NCI-H2227 treated with DMSO at 0.1 percent for 48 hours (cell line): Measurements from ENCODE around the gene SH2B3.

ENCODE experiments used
- DNase-seq: peaks from one replicate; lab custom pipeline; 2025; lab: John Stamatoyannopoulos, UW

SH2B3 gene

DNA sequence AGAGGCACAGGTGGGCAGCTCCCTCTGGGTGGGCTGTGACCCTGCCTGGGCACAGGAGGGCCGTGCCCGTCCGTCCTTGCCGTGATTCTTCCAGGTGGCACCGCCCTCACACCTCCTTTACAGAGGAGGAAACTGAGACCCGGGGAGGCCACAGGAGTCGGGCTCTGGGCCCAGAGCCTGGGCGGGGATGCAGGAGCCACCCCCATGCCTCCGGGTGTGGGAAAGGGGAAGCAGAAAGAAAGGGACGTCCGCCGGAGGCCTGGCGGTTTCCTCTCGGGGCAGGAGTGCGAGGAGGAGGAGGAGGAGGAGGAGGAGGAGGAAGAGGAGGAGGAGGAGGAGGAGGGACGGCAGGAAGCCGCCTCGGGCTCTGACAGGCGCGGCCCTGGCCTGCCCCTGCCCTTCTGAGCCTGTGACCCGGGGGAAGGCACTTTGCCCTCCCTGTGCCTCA, 23.0 kb downstream of the SH2B3 start:
- no peak for DNase-seq

- no peak for DNase-seq
These were observed 24.2 kb downstream of the SH2B3 start for GRCh38 chr12:111429828-111430432.

- DNase-seq, result no peak
These were observed 25.0 kb downstream of the SH2B3 start for GRCh38 chr12:111430433-111431353.

GRCh38 chr12:111431772-111432171, 26.0 kb downstream of the SH2B3 start:
- no peak for DNase-seq

- DNase-seq, result no peak
These were observed 28.3 kb downstream of the SH2B3 start for GRCh38 chr12:111434049-111434448.

DNA sequence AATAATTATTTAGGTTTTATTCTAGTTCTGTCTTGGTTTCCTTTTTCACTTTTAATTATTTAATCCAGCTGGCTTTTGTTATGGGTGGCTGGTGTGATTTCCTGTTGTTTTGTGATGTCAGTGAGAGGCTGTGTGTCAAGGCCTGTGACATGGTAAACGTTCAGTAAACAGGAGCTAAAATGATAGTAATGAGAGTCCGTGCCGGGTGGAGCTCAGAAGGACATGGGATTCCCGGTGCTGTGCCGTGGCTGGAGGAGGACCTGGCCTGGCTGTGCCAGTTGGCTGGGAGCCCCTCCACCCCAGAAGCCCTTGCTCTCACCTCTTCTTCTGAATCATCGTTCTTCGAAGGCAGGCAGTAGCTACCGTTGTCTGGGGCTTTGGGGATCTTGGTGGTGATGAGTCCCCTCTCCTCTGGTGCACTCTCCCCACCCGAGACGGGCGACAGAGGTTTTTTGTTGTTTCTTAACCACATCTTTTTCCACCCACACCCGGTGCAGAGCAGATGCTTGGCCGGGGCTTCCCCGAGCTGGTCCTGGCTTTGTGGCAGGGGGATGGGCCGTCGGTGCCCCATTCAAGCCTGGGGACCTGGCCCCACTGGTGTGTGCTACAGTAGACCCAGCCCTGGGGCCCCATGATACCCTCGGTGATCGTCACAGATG, 29.1 kb downstream of the SH2B3 start:
- DNase-seq, result no peak

DNA sequence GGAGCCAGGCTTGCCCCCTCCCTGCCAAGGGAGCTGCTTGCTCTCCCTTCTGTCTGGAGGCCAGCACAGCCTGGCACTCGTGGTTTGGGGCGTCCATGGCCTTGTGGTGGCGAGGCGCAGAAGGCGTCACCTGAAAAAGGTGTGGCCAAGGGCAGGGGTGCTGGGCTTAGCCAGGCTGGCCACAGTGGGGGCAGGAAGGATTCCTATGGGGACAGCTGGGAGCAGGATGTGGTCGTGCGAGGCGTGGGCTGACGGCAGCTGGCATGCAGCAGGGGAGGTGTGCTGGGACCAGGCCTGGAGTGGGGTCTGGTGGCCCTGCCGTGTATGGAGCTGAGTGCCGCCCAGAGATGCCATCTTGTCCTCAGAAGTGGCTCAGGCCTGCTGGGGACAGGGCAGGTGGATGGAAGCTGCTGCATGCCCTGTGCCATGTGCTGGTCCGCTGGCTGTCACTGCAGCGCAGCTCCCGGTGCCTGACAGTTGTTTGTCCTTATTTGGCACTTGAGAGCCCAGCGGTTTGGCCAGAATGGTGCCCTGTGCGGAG, 30.0 kb downstream of the SH2B3 start:
- no peak for DNase-seq

DNA sequence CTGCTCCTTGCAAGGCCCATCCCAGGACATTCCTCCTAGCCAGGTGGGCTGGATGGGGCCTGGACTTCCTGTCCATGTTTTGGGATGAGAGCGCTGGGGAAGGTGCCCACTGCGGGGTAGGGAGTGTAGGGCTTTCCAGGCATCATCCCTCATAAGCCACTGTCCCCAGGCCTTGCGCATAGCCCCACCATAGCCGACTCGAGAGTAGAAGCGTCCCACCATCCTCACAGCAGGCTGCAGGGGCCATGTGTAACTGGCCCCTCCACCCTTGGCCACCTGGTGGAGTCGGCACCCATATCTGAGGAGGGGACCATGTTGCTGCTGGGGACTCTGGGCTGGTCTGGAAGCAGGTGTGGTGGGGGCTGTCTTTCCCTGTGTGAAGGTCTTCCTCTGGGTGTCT, 30.5 kb downstream of the SH2B3 start:
- DNase-seq, result no peak

DNA sequence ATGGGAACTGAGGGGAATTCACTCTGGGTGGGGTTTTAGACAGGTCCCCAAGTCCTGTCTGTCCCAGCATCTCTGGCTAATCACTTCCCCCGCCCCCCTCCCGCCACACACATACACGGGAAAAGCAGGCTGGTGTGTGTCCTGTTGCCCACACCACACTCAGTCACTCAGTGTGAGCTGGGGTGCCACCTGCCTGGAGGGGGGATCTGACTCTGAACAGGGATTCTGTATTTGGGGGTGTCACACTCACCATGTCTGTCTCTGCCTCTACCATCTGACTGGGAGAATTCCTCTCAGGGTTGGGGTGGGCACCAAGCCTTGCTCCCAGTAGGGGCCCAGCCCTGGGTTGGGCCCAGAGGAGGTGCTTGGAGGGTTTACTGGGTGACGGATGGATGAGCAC, 31.1 kb downstream of the SH2B3 start:
- no peak for DNase-seq

DNA sequence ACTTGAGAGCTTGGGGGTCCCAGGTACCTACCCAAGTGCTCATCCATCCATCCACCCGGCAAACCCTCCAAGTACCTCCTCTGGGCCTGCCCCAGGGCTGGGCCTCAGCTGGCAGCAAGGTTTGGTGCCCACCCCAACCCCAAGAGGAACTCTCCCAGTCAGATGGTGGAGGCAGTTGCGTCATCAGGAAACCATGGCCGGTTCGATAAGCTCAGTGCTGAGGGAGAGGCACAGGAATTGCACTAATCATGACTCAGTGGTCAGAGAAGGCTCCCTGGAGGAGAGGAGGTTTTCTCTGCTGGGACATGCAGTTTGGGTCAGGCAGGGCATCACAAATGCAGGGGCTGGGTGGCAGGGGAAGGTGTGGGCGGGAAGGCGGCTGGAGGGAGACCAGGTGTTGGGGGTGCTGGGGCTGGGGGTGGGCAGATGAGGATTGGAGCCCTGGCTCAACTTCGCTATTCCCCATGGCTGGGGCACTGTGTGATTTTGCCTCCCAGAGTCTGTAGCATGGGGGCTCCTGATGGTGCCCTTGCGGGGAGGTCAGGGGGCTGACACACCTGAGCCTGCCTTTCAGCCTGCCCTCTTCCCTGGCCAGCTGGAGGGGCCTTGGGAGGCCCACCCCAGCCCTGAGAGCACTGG, 32.2 kb downstream of the SH2B3 start:
- no peak for DNase-seq

DNA sequence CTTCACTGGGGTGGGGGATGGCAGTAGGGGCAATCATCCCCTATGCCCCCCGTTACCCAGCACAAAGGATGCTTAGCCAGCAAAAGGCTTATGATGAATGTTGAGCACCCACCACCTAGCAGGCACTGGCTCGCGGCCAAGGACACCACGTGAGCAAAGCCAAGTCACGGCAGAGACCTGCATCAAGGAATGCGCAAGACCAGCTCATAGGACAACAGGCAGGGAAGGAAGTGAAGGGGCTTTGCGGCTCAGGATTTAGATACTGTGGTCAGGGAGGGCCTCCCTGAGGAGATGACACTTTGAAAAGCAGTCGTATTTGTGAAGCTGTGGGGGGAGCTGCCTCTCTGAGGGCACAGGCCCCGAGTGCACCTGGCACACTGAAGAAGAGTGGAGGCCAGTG, 32.8 kb downstream of the SH2B3 start:
- DNase-seq, result peak; percentile 21

DNA sequence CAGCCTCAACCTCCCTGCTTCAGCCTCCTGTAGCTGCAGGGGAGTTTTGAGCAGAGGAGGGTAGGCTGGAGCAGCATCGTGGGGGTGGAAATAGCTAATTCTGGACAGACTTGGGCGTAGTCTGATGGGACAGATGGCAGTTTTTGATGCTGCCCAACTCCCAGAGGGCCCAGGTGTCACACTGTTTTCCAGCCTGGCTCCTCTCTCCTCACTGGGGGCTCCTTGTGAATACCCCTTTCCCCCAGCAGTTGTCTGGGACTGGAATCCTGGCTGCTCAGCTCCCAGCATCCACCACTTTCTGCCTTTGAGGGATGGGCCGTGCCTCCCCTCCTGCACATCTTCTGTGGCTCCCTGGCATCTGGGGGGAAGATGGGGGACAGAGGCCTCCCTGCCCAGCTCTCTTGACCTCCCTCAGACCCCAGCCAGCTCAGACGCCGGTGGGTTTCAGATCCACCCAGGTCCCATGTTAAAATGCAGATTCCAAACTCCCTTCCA, 34.0 kb downstream of the SH2B3 start:
- DNase-seq, result no peak

DNA sequence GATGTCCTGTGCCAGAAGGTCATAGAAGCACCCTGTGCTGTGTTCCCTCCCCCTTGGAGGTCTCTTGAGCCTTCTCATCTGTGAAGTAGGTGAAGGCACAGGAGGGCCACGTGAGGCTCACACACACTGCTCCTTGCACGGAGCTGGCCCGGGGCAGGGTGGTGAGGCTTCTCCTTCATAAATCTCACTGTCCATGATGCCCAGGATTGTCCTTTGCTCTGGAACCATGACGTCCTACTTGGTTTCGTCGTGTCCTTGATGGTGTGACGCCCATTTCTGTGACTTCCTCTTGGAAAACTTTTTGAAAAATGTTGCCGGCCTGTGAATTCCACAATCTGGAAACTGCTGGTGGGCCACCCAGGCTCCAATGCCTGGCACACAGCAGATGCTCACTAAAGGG, 34.4 kb downstream of the SH2B3 start:
- no peak for DNase-seq

DNA sequence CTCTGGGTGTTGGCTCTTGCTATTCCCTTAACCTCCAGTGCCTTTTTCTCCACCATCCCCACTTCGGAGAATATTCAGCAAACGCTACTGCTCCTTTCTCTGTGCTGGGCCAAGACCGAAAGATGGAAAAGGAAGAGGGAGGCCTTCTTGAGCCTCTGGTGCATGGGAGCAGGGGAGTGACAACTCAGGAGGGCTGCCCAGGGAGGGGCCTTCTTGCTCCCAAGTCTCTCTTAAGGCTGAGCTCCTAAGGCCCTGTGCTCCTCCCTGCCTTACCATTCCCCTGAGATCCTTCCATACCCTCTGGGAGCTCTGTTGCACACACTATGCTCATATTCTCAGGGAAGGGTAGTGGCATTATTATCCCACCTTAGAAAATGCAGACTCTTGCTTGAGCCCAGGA, 34.9 kb downstream of the SH2B3 start:
- DNase-seq, result no peak

DNA sequence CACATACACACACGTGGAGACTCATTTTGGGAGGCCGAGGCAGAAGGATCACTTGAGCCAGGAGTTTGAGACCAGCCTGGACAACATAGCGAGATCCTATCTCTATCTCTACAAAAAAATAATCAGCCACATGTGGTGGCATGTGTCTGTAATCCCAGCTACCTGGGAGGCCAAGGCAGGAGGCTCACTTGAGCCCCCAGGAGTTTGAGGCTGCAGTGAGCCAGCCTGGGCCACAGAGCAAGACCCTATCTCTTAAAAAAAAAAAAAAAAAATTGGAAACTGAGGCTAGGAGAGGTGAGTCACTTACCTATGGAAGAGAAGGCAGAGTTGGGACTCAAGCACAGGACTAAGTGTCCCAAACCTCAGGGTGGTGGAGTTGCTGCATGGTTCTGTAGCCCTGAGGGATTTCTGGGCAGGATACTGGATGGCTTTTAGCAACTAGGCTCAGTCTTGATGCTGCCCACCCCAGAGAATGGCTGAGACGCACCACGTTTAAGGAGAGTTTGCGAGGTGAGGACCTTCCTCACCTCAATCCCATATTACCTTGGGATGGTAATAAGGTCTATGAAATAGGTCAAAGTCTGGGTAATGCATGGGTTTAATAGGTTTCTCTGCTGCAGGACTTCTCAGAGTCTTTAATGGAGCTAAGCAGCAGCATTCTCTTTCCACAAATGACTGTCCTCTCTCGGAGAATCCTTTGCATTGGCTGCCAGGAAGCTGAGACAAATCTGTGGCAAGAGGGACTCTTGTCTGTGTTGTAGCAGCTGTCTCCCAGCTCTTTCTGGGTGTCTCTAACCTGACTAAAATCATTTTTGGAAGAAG, 35.6 kb downstream of the SH2B3 start:
- DNase-seq, result no peak

DNA sequence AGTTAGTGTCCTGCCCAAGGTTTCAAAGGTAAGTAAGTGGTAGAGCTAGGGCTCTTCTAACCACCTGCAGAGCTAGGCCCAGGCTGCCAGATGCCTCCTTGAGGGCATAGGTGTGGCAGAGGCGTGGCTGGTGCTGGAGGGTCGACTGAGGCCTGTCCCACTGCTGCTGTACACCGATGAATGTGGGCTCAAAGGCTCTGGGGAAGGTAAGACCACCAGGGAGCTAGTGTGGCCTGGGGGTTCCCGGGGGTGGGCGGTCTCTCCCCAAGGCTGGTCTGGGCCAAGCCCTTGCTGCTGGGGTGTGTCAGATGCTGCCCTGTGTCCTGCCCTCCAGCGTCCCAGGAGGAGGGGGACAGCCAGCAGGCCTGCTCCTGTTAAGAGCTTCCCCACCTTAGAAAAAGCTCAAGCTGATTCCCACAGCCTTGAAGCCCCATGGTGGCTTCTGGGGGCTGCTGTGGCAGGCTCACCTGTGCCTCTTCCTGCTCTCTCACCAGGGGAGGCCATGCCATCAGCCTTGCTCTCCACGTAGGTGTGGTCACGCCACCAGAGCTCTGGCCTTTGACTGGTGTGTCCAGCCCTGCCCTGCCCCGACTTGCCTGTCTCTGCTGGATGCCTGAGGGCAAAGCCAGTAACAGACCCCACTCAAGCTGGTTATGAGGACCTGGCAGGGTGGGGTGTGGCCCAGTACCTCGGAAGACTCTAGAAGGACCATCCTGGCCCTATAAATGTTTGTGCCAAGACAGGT, 36.8 kb downstream of the SH2B3 start:
- DNase-seq, result no peak

DNA sequence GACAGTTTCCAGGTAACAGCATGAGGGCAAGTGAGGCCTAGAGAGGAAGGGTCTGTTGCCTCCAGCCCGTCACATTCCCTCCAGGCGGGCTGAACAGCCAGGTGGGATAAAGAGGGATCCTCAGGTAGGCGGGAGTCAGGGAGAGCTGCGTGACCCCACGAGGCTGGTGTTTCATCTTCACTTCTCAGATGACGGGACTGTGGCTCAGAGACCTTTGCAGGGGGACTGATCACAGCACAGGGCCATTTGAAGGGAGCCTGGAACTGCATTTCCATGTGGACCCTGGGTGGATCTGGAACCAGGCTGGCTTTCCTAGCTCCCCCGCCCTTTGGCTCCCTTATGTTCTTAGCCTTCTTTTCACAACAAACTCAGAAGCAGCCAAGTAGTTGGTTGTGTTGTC, 37.4 kb downstream of the SH2B3 start:
- DNase-seq, result no peak

GRCh38 chr12:111443586-111443985, 37.9 kb downstream of the SH2B3 start:
- DNase-seq, result no peak

DNA sequence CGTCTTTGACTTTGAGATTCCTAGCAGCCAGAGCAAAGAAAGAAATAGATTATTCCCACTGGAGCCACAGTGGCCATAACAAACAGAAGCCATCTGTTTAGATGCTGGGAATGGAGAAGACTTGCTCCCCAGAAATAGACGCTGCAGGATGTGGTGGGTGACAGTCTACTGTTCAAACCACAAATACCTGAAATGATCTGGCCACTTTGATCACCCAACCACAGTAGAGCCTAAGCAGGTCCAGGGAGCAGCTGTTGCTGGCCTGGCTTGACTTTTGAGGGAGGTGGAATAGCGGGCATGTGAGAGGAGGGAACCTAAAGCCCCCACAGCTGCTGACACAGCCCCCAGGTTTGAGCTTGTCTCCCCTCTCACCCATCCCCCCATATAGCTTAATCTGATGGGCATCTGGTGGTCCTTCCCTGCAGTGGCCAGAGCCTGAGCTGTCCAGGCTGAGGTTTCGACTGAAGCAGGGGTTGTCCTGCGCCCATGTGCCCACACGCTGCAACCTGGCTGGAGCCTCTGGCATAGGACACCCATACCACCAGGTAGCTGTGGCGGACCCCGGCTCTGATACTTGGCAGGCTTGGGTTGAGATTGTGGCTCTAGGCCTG, 38.7 kb downstream of the SH2B3 start:
- DNase-seq, result no peak
